Neuronal stem cell (in vitro differentiated cells): ENCODE measurements around the gene RAB11B.

Source experiments
- DNase-seq: peaks from one replicate; pipeline ENCODE4 v3.0.0-alpha.2; 2013; ENCODE audit warnings: low spot score
- H2AFZ ChIP-seq: one replicate; pipeline ENCODE4 v1.6.1; 2013; ENCODE audit warnings: mild to moderate bottlenecking, low read length, inconsistent platforms
- H2AK5ac ChIP-seq: 2 replicates; pipeline ENCODE4 v1.6.1; 2013; ENCODE audit warnings: low read depth, mild to moderate bottlenecking, inconsistent platforms, low read length, moderate library complexity, mixed read lengths
- H2BK120ac ChIP-seq: 2 replicates; pipeline ENCODE4 v1.6.1; 2013; ENCODE audit warnings: low read depth, mild to moderate bottlenecking, inconsistent platforms, low read length, moderate library complexity, mixed read lengths
- H2BK12ac ChIP-seq: one replicate; pipeline ENCODE4 v1.6.1; 2013; ENCODE audit warnings: low read length, inconsistent platforms
- H2BK15ac ChIP-seq: 2 replicates; pipeline ENCODE4 v1.6.1; 2013; ENCODE audit warnings: mild to moderate bottlenecking, low read length, inconsistent platforms, mixed read lengths
- H2BK5ac ChIP-seq: one replicate; pipeline ENCODE4 v1.6.1; 2013; ENCODE audit warnings: inconsistent platforms, mild to moderate bottlenecking, low read length, moderate library complexity
- H3K14ac ChIP-seq: one replicate; pipeline ENCODE4 v1.6.1; 2013; ENCODE audit warnings: low read length, inconsistent platforms
- H3K18ac ChIP-seq: 2 replicates; pipeline ENCODE4 v1.6.1; 2013; ENCODE audit warnings: low read length, inconsistent platforms
- H3K23ac ChIP-seq: 2 replicates; pipeline ENCODE4 v1.6.1; 2013; ENCODE audit warnings: low read depth, mild to moderate bottlenecking, mixed read lengths, low read length, inconsistent platforms; ENCODE audit not compliant: poor library complexity
- H3K27ac ChIP-seq: replicated peaks from 3 replicates; pipeline ENCODE4 v1.5.1; 2013; ENCODE audit warnings: low read length, inconsistent platforms
- H3K27me3 ChIP-seq, 3 experiments: 2 replicates each; pipeline ENCODE4 v1.6.1; 2013; ENCODE audit warnings: low read length in 3 of 3, mild to moderate bottlenecking in 2 of 3, inconsistent platforms in 1 of 3, low read depth in 1 of 3, mixed read lengths in 1 of 3, moderate library complexity in 1 of 3; ENCODE audit not compliant: control insufficient read depth in 3 of 3, insufficient read depth in 3 of 3
- H3K36me3 ChIP-seq, 2 donors: replicated peaks in 1 of 2; 2 replicates each; pipeline ENCODE4 v1.6.1; 2013; ENCODE audit warnings: low read length in 2 of 2; ENCODE audit not compliant: control insufficient read depth in 2 of 2, insufficient read depth in 2 of 2
- H3K4ac ChIP-seq: 2 replicates; pipeline ENCODE4 v1.6.1; 2013; ENCODE audit warnings: inconsistent platforms, mild to moderate bottlenecking, low read length, moderate library complexity
- H3K4me1 ChIP-seq, 2 donors: 1 replicate in 1 of 2; 2 replicates in 1 of 2; pipeline ENCODE4 v1.6.1; 2013; ENCODE audit warnings: low read length in 2 of 2, low read depth in 1 of 2; ENCODE audit not compliant: control insufficient read depth in 2 of 2, insufficient read depth in 1 of 2
- H3K4me2 ChIP-seq: one replicate; pipeline ENCODE4 v1.6.1; 2013; ENCODE audit warnings: mild to moderate bottlenecking, low read length, inconsistent platforms; ENCODE audit not compliant: insufficient read depth, poor library complexity, severe bottlenecking
- H3K4me3 ChIP-seq, 2 donors: 2 replicates each; pipeline ENCODE4 v1.5.1; 2013; ENCODE audit warnings: low read length in 2 of 2, mild to moderate bottlenecking in 2 of 2, inconsistent platforms in 1 of 2, moderate library complexity in 1 of 2
- H3K79me1 ChIP-seq: one replicate; pipeline ENCODE4 v1.6.1; 2013; ENCODE audit warnings: low read depth, mild to moderate bottlenecking, inconsistent platforms, low read length, moderate library complexity
- H3K9ac ChIP-seq: one replicate; pipeline ENCODE4 v1.6.1; 2013; ENCODE audit warnings: mild to moderate bottlenecking, low read depth, low read length, inconsistent platforms; ENCODE audit not compliant: poor library complexity
- H3K9me3 ChIP-seq, 2 donors: replicated peaks in 1 of 2; 2 replicates each; pipeline versions ENCODE3 to v1.6.1; 2013; ENCODE audit warnings: low read length in 2 of 2, mild to moderate bottlenecking in 2 of 2, inconsistent platforms in 1 of 2, low read depth in 1 of 2, mixed read lengths in 1 of 2, moderate library complexity in 1 of 2; ENCODE audit not compliant: control insufficient read depth in 2 of 2, insufficient read depth in 1 of 2
- H4K8ac ChIP-seq: one replicate; pipeline ENCODE4 v1.6.1; 2013; ENCODE audit warnings: low read depth, mild to moderate bottlenecking, inconsistent platforms, low read length, moderate library complexity
- H4K91ac ChIP-seq: one replicate; pipeline ENCODE4 v1.6.1; 2013; ENCODE audit warnings: low read length, low read depth, mild to moderate bottlenecking, inconsistent platforms; ENCODE audit not compliant: poor library complexity
- WGBS, 2 donors: extraction: QIAGEN DNeasy Blood & Tissue Kit; methylation state at CpG; one replicate each; pipeline ENCODE4 v1.1.7; 2013; ENCODE audit warnings: missing lambda C conversion rate in 2 of 2, mixed read lengths in 1 of 2; ENCODE audit not compliant: insufficient read length in 2 of 2, insufficient replicate concordance in 1 of 2; ENCODE audit errors: extremely low coverage in 2 of 2; 5-methylcytosine and 5-hydroxymethylcytosine counted together

Gene RAB11B

DNA sequence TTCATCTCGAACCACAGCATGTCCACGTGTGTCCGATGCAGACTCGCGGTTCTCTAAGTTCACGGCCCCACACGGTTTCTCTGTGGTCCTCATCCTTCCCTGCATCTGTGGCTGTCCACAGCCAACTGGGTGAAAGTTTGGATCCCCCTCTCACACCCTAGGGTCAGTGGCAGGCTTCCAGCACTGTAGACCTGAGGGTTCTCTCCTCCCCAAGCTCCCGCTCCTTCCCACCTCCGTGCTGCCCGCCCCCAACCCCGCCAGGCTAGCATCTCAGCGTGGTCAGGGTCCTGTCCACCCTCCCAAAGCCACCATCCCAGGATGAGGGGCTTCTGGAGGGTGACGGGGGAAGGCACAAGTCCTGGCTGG, 23.2 kb upstream of the RAB11B start:
- Histone ChIP-seq H2BK12ac (peak overlapping the region; percentile 75), H2BK120ac (no peak overlapping the region), H4K91ac (no peak overlapping the region), H3K14ac (no peak overlapping the region), H2BK15ac (peak overlapping the region; percentile 69), H3K9me3 (peaks cover 0 to 2% of the 10 kb centered on the region in 2 donors), H3K4me1 (peaks cover 14 to 18% of the 10 kb centered on the region in 2 donors), H3K9ac (no peak overlapping the region), H3K23ac (peak overlapping the region; percentile 3), H3K18ac (peak overlapping the region; percentile 97), H2AFZ (peak overlapping the region; percentile 42), H2BK5ac (no peak overlapping the region), H3K27me3 (peaks cover 0 to 23% (median 23%) of the 10 kb centered on the region in 3 experiments), H3K4me2 (peak overlapping the region; percentile 26), H3K4me3 (no peak overlapping the region), H3K27ac (no peak overlapping the region), H3K36me3 (peaks cover 0 to 2% of the 10 kb centered on the region in 2 donors), H3K4ac (no peak overlapping the region), H3K79me1 (peaks cover 2% of the 10 kb centered on the region), H4K8ac (no peak overlapping the region), H2AK5ac (peak overlapping the region; percentile 71)
- no peak for DNase-seq
- WGBS, 2 donors, result no CpG with 5 or more reads among the region's 13 CpGs

DNA sequence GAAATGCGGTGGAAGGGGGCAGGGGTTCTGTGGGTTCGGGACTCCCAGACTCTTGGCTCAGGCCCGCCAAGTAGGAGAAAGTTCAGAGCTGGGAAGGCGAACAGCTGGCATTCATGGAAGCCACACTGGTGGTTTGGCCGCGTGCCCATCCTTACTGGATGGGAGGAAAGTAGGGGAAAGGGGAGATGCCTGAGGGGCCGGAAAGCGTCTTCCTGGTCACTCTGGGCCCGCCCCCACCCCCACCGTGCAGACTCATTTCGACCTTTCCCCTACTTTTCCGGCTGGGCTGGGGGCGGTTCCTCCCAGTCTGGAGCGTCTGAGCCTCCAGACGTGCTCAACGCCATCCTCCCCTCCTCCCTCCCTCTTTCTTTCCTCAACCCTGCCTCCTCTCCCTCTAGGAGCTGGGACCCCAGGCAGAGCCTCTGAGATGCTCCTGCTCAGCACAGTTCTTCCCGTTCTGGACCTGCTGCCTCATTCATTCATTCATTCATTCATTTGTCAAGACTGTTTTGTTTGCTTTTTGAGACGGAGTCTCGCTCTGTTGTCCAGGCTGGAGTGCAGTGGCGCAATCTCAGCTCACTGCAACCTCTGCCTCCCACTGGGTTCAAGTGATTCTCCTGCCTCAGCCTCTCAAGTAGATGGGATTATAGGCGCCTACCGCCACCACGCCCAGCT, 22.7 kb upstream of the RAB11B start:
- WGBS, 2 donors, result no CpG with 5 or more reads among the region's 23 CpGs
- Histone ChIP-seq H3K9me3 (peaks cover 0 to 2% of the 10 kb centered on the region in 2 donors), H2AK5ac (no peak overlapping the region), H3K36me3 (peaks cover 0 to 2% of the 10 kb centered on the region in 2 donors), H3K18ac (peak overlapping the region; percentile 97), H3K27me3 (peaks cover 0 to 23% (median 21%) of the 10 kb centered on the region in 3 experiments), H3K23ac (peak overlapping the region; percentile 3), H2BK15ac (peak overlapping the region; percentile 69), H2BK5ac (no peak overlapping the region), H3K79me1 (peaks cover 2% of the 10 kb centered on the region), H4K91ac (no peak overlapping the region), H2BK12ac (peak overlapping the region; percentile 75), H3K14ac (peak overlapping the region; percentile 21), H3K27ac (no peak overlapping the region), H2BK120ac (no peak overlapping the region), H3K4me2 (peak overlapping the region; percentile 26), H3K4me3 (no peak overlapping the region), H3K4me1 (peaks cover 14 to 18% of the 10 kb centered on the region in 2 donors), H2AFZ (peak overlapping the region; percentile 42), H3K4ac (no peak overlapping the region), H3K9ac (peak overlapping the region; percentile 30), H4K8ac (no peak overlapping the region)
- DNase-seq, result peak; percentile 33

DNA sequence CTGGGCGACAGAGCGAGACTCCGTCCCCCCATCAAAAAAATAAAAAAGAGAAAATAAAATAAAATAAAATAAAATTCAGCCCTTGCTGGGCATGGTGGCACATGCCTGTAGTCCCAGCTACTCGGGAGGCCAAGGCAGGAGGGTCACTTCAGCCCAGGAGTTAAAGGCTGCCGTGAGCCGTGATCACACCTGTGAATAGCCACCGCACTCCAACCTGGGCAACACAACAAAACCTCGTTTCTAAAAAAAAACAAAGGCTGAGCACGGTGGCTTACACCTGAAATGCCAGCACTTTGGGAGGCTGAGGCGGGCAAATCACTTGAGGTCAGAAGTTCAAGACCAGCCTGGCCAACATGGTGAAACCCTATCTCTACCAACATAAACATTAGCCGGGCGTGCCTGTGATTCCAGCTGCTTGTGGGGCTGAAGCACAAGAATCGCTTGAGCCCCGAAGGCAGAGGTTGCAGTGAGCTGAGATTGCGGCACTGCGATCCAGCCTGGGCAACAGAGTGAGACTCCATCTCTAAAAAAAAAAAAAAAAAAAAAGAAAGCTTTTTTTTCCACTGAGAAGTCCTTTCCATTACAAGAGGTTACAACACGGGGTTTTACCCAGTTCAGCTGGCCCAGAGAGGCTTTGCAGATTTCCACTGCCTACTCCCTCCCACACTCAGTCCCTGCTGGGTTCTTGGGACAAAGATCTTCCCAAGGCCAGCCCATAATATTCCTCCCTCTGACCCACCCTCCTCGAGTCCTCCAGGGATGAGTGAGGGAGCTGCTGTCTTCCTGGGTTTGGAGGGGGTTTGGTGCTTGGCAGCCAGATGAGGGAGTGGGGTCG, 19.8 kb upstream of the RAB11B start:
- Histone ChIP-seq H4K91ac (no peak overlapping the region), H2BK120ac (no peak overlapping the region)
- WGBS, 2 donors, result no CpG with 5 or more reads among the region's 19 CpGs

More for the DNA sequence above, 19.8 kb upstream of the RAB11B start:
- H3K4me2 ChIP-seq, result no peak overlapping the region
- peaks cover 3 to 11% of the 10 kb centered on the region in 2 donors for H3K36me3 ChIP-seq
- H3K79me1 ChIP-seq, result peaks cover 2% of the 10 kb centered on the region
- peak overlapping the region; percentile 79 for H2AK5ac ChIP-seq
- H3K18ac ChIP-seq, result peak overlapping the region; percentile 64
- peak overlapping the region; percentile 65 for H3K23ac ChIP-seq
- H3K4me3 ChIP-seq, result no peak overlapping the region
- peaks cover 0 to 2% of the 10 kb centered on the region in 2 donors for H3K9me3 ChIP-seq
- peaks cover 9 to 11% of the 10 kb centered on the region in 2 donors for H3K4me1 ChIP-seq
- peak overlapping the region; percentile 10 for H2BK12ac ChIP-seq
- DNase-seq, result no peak
- no peak overlapping the region for H2AFZ ChIP-seq
- H2BK15ac ChIP-seq, result no peak overlapping the region
- no peak overlapping the region for H3K9ac ChIP-seq
- H3K27me3 ChIP-seq, result peaks cover 0 to 9% (median 8%) of the 10 kb centered on the region in 3 experiments
- H2BK5ac ChIP-seq, result peak overlapping the region; percentile 75
- no peak overlapping the region for H3K14ac ChIP-seq
- H4K8ac ChIP-seq, result no peak overlapping the region
- H3K27ac ChIP-seq, result no peak overlapping the region
- no peak overlapping the region for H3K4ac ChIP-seq
